Stimulated activated naive CD8-positive, alpha-beta T cell treated with anti-CD3 and anti-CD28 coated beads, Interleukin-15, amount 100 ng/mL, for 72 hours (primary cell): ENCODE data around the gene PCDHB3.
"Not testable (repeated sequence)": the region's sequence is repeated elsewhere in the genome, so short reads cannot be mapped to it uniquely, and the experiment has no call there.

ENCODE experiments used
- ATAC-seq: fragments of 150-1000 bp; cut with Tn5 transposase; 2 replicates; pipeline ENCODE4 v1.10.0; 2021; ENCODE audit warnings: mild to moderate bottlenecking, moderate library complexity
- DNase-seq, 2 donors: peaks; one replicate each; pipeline ENCODE4 v3.0.0; 2021 to 2022
- H3K27ac Mint-ChIP-seq, 2 donors: one replicate each; pipeline ENCODE4 v1.8.0; 2022; ENCODE audit warnings: mild to moderate bottlenecking in 2 of 2, mixed read lengths in 2 of 2, moderate library complexity in 2 of 2
- H3K27me3 Mint-ChIP-seq: one replicate; pipeline ENCODE4 v1.8.0; 2022; ENCODE audit warnings: mixed read lengths
- H3K4me1 Mint-ChIP-seq: one replicate; pipeline ENCODE4 v1.8.0; 2022; ENCODE audit warnings: mild to moderate bottlenecking, mixed read lengths
- H3K4me3 Mint-ChIP-seq, 2 donors: one replicate each; pipeline ENCODE4 v1.8.0; 2022; ENCODE audit warnings: mild to moderate bottlenecking in 2 of 2, mixed read lengths in 2 of 2, moderate library complexity in 1 of 2
- H3K9me3 Mint-ChIP-seq, 2 donors: one replicate each; pipeline ENCODE4 v1.8.0; 2022; ENCODE audit warnings: mixed read lengths in 2 of 2

The PCDHB3 gene

DNA sequence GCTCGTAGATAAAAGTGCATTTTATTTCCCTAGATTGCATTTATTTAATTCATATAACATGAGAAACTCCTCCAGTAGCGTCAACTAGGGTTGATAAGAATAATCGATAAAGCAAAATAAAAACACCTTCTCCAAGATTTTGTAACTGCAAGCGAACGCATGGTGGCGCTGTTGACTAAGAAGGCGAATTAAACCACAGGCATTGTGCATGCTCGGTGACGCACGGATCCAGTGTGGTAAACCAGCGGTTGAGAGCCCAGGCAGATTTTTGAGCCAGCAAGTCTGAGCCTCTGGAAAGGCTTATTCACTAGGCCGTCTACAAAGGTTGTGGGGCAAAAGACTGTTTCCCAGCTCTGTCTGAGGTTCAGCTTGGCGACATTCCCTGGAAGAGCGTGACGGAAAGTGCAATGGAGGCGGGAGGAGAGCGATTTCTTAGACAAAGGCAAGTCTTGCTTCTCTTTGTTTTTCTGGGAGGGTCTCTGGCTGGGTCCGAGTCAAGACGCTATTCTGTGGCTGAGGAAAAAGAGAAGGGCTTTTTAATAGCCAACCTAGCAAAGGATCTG lies at the start of gene PCDHB3:
PCDHB3 (plus strand) TSS at position 231 of the 563 bp plus-strand sequence; CDS start at position 408, 177 bp downstream.
- H3K27me3 Mint-ChIP-seq, result peaks cover 38% of the 10 kb centered on the region
- no peak within 1 kb of the TSS for H3K4me3 Mint-ChIP-seq
- DNase-seq (peak; percentile 17 to 37), ATAC-seq (no peak)
- H3K4me1 Mint-ChIP-seq, result no peaks in the 10 kb centered on the region
- H3K27ac Mint-ChIP-seq, result no peak within 1 kb of the TSS
- H3K9me3 Mint-ChIP-seq, result peaks cover 14 to 26% of the 10 kb centered on the region in 2 donors

DNA sequence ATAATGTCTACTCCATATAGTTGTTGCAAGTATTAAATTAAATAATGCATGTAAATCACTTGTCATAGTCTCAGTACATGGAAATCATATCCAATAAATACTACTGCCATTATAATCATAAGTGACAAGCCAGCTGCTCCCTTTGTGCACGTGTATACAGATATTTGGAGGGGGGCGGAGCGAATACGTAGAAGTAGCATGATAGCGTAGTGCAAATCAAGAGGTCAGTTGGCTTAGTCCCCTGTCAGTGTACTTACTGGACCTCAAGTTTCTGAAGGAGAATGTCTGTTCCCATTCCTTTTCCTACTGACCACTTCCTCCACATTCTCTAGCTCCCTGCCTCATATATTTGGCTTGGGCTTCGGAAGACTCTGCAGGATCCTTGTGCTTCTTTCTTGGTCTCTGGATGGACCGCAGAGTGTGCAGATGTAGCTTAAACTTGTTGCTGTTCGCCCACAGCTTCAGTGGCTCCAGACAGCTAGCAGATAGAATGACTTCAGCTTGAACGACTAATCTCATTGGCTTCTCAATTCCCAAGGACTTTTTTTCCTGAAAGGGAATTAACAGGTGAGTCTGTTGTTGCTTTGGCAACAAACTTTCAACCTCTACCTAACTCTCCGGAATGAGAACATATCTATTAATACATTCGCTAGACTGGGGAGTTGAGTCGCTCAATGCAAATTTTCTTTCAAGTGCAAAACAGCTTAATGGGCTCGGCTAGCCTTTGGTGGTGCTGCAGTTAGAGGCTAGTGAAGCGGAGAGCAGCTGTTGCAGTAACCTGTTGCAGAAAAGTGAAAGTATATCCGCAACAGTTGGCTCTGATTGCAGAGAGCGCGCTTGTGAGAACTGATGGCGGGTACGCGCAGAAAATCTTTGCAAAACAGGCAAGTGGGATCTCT lies 49.4 kb upstream of the PCDHB3 start, which contains the start of gene PCDHB1:
PCDHB1 (plus strand) TSS at position 753 of the 899 bp plus-strand sequence; CDS start at position 850, 97 bp downstream.
- no peak for ATAC-seq
- Mint-ChIP-seq H3K4me1 (peaks cover 6% of the 10 kb centered on the region), H3K27ac (no peak within 1 kb of the TSS), H3K4me3 (peak within 1 kb of the TSS; percentile 33 to 47), H3K9me3 (peaks cover 10 to 13% of the 10 kb centered on the region in 2 donors), H3K27me3 (peaks cover 48% of the 10 kb centered on the region)
- no peak for DNase-seq

DNA sequence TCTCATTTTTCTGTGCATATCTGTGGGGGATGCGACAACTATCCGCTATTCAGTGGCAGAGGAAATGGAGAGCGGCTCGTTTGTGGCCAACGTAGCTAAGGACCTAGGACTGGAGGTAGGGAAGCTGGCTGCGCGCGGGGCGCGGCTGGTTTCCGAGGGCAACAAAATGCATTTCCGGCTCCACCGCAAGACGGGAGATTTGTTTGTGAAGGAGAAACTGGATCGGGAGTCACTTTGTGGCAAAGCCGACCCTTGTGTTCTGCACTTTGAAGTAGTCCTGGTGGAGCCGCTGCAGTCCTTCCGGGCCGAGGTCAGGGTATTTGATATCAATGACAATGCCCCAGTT lies 48.8 kb upstream of the PCDHB3 start:
- ATAC-seq, result no peak

DNA sequence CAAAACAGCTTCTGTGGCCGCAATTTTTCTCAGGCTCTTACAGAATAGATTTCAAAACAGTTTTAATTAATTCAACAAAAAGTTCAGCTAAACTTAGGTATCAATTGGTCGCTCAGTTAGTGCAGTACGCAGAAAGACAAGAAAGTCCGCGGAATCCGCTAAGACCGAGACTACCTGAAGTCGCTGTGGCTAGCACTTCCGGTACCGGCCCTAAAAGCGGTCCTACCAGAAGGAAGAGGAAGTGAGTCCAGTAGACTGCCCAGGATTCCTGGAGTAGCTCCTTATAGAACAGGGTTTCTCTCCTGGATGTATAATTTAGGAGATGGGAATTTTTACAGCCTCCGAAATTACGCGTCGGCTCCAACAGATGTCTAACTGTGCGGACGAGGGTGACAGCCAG lies 22.4 kb upstream of the PCDHB3 start:
- H3K4me3 Mint-ChIP-seq, result no peak overlapping the region
- no peak for ATAC-seq
- no peak overlapping the region for H3K27ac Mint-ChIP-seq
- no peak for DNase-seq
- peaks cover 9% of the 10 kb centered on the region for H3K27me3 Mint-ChIP-seq
- H3K4me1 Mint-ChIP-seq, result no peaks in the 10 kb centered on the region
- peaks cover 5 to 6% of the 10 kb centered on the region in 2 donors for H3K9me3 Mint-ChIP-seq

More for the DNA sequence above, 48.8 kb upstream of the PCDHB3 start:
- Mint-ChIP-seq H3K4me1 (peaks cover 6% of the 10 kb centered on the region), H3K27me3 (peaks cover 48% of the 10 kb centered on the region), H3K4me3 (peak overlapping the region; percentile 33 to 47), H3K27ac (no peak overlapping the region), H3K9me3 (peaks cover 10 to 13% of the 10 kb centered on the region in 2 donors)
- no peak for DNase-seq

DNA sequence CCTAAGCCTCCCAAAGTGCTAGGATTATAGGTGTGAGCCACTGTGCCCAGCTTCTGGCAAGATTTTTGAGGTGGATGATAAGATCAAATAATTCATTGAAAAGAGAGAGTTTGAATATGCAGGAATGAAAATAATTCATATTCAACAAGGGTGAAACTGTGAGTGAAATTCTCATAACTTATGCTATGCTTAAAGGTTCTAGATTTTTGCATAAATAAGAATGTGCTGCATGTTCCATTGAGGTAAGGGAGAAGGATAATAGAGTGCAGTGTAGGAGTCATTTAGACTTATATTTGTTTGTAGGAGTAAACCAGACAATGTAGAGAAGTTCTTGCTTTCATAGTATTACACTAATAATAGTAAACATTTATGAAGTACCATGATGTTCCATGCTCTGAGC lies 18.0 kb upstream of the PCDHB3 start:
- no peak for ATAC-seq
- peaks cover 16% of the 10 kb centered on the region for H3K27me3 Mint-ChIP-seq
- H3K27ac Mint-ChIP-seq, result no peak overlapping the region
- H3K4me1 Mint-ChIP-seq, result peaks cover 8% of the 10 kb centered on the region
- no peak for DNase-seq
- H3K4me3 Mint-ChIP-seq, result no peak overlapping the region
- H3K9me3 Mint-ChIP-seq, result peaks cover under 1 to 16% of the 10 kb centered on the region in 2 donors

DNA sequence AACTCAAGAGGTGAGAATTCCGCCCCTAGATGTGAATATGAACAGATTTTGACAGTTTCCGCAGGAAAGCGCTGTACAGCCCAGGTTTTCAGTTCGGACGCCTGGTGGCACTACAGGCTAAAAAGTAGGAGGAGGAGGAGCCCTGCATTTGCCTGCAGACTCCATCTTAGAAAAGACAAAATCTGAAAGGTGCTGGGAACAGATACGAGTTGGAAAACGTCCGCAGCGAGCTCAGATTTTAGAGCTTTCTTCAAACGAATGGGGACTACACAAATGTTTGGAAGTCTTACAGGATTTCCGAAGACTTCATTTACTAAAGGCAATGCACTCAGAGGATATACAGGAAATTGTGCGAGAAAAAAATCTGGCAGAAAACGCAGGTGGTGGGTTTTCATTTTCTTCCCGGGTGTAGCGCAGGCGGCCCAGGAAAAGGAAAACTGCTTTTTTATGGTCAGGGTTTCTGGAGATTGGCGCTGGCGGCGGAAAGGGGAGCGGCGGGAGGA lies 15.7 kb upstream of the PCDHB3 start:
- DNase-seq, result peak; percentile 24 to 48
- Mint-ChIP-seq H3K4me1 (peaks cover 8% of the 10 kb centered on the region), H3K4me3 (peak overlapping the region; percentile 89 to 91), H3K27me3 (peaks cover 19% of the 10 kb centered on the region), H3K27ac (no peak overlapping the region), H3K9me3 (peaks cover 0 to 16% of the 10 kb centered on the region in 2 donors)
- peak; percentile 85 for ATAC-seq

DNA sequence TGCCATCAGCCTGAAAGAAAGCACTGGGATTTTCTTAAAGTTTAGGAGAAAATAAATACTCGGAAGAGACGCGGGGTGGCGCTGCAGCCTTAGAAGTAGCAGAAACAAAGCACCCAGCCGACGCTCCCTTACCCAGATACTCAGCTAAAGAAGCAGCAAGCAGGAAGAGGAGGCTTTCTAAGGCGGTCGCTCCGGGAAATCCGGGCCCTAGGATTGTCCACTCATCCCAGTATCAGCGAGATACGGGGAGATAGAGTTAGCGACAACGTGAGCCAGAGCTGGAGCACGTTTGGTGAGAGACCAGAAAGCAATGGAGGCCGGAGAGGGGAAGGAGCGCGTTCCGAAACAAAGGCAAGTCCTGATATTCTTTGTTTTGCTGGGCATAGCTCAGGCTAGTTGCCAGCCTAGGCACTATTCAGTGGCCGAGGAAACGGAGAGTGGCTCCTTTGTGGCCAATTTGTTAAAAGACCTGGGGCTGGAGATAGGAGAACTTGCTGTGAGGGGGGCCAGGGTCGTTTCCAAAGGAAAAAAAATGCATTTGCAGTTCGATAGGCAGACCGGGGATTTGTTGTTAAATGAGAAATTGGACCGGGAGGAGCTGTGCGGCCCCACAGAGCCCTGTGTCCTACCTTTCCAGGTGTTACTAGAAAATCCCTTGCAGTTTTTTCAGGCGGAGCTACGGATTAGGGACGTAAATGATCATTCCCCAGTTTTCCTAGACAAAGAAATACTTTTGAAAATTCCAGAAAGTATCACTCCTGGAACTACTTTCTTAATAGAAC lies 5.6 kb upstream of the PCDHB3 start, which contains the start of gene PCDHB2:
PCDHB2 (plus strand) TSS at position 135 of the 782 bp plus-strand sequence; CDS start at position 311, 176 bp downstream.
- no peak for ATAC-seq
- H3K4me3 Mint-ChIP-seq, result peak within 1 kb of the TSS in 1 of 2 donors; percentile 15
- H3K27me3 Mint-ChIP-seq, result peaks cover 26% of the 10 kb centered on the region
- peak within 1 kb of the TSS in 1 of 2 donors; percentile 54 for H3K27ac Mint-ChIP-seq
- no peaks in the 10 kb centered on the region for H3K4me1 Mint-ChIP-seq
- peaks cover 19% of the 10 kb centered on the region in 2 donors for H3K9me3 Mint-ChIP-seq
- DNase-seq, result no peak

DNA sequence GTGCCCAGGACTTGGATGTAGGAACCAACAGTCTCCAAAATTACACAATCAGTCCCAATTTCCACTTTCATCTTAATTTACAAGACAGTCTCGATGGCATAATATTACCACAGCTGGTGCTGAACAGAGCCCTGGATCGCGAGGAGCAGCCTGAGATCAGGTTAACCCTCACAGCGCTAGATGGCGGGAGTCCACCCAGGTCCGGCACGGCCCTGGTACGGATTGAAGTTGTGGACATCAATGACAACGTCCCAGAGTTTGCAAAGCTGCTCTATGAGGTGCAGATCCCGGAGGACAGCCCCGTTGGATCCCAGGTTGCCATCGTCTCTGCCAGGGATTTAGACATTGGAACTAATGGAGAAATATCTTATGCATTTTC lies 5.0 kb upstream of the PCDHB3 start:
- no peak overlapping the region for H3K27ac Mint-ChIP-seq
- H3K9me3 Mint-ChIP-seq, result peaks cover 22 to 23% of the 10 kb centered on the region in 2 donors
- no peak overlapping the region for H3K4me3 Mint-ChIP-seq
- ATAC-seq (no peak), DNase-seq (no peak)
- H3K4me1 Mint-ChIP-seq, result no peaks in the 10 kb centered on the region
- peaks cover 32% of the 10 kb centered on the region for H3K27me3 Mint-ChIP-seq

DNA sequence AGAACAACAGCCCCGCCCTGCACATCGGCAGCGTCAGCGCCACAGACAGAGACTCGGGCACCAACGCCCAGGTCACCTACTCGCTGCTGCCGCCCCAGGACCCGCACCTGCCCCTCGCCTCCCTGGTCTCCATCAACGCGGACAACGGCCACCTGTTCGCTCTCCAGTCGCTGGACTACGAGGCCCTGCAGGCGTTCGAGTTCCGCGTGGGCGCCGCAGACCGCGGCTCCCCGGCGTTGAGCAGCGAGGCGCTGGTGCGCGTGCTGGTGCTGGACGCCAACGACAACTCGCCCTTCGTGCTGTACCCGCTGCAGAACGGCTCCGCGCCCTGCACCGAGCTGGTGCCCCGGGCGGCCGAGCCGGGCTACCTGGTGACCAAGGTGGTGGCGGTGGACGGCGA lies 4.1 kb upstream of the PCDHB3 start:
- H3K9me3 Mint-ChIP-seq, result peaks cover 25 to 30% of the 10 kb centered on the region in 2 donors
- not testable (repeated sequence) for H3K4me3 Mint-ChIP-seq, H3K27ac Mint-ChIP-seq, ATAC-seq, H3K4me1 Mint-ChIP-seq, DNase-seq
- peaks cover 41% of the 10 kb centered on the region for H3K27me3 Mint-ChIP-seq

DNA sequence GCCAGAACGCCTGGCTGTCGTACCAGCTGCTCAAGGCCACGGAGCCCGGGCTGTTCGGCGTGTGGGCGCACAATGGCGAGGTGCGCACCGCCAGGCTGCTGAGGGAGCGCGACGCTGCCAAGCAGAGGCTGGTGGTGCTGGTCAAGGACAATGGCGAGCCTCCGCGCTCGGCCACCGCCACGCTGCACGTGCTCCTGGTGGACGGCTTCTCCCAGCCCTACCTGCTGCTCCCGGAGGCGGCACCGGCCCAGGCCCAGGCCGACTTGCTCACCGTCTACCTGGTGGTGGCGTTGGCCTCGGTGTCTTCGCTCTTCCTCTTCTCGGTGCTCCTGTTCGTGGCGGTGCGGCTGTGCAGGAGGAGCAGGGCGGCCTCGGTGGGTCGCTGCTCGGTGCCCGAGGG lies 3.7 kb upstream of the PCDHB3 start:
- ATAC-seq, H3K4me3 Mint-ChIP-seq, H3K4me1 Mint-ChIP-seq, H3K27ac Mint-ChIP-seq, DNase-seq: not testable (repeated sequence)
- H3K9me3 Mint-ChIP-seq, result peaks cover 26 to 34% of the 10 kb centered on the region in 2 donors
- peaks cover 45% of the 10 kb centered on the region for H3K27me3 Mint-ChIP-seq

DNA sequence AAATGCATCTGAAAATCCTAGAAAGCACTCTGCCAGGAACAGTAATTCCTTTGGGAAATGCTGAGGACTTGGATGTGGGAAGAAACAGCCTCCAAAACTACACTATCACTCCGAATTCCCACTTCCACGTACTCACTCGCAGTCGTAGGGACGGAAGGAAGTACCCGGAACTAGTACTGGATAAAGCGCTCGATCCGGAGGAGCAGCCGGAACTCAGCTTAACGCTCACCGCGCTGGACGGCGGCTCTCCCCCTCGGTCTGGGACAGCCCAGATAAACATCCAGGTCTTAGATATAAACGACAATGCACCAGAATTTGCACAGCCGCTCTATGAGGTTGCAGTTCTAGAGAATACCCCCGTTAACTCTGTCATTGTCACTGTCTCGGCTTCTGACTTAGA lies 786 bp downstream of the PCDHB3 start:
- ATAC-seq, result no peak
- Mint-ChIP-seq H3K9me3 (peaks cover 14 to 19% of the 10 kb centered on the region in 2 donors), H3K4me3 (no peak overlapping the region), H3K27me3 (peaks cover 33% of the 10 kb centered on the region), H3K27ac (no peak overlapping the region), H3K4me1 (no peaks in the 10 kb centered on the region)
- DNase-seq, result no peak

DNA sequence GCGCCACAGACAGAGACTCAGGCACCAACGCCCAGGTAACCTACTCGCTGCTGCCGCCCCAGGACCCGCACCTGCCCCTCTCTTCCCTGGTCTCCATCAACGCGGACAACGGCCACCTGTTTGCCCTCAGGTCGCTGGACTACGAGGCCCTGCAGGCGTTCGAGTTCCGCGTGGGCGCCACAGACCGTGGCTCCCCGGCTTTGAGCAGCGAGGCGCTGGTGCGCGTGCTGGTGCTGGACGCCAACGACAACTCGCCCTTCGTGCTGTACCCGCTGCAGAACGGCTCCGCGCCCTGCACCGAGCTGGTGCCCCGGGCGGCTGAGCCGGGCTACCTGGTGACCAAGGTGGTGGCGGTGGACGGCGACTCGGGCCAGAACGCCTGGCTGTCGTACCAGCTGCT lies 1.8 kb downstream of the PCDHB3 start:
- H3K4me3 Mint-ChIP-seq, ATAC-seq, H3K27ac Mint-ChIP-seq, H3K4me1 Mint-ChIP-seq, DNase-seq: not testable (repeated sequence)
- Mint-ChIP-seq H3K9me3 (peaks cover 14 to 19% of the 10 kb centered on the region in 2 donors), H3K27me3 (peaks cover 33% of the 10 kb centered on the region)

DNA sequence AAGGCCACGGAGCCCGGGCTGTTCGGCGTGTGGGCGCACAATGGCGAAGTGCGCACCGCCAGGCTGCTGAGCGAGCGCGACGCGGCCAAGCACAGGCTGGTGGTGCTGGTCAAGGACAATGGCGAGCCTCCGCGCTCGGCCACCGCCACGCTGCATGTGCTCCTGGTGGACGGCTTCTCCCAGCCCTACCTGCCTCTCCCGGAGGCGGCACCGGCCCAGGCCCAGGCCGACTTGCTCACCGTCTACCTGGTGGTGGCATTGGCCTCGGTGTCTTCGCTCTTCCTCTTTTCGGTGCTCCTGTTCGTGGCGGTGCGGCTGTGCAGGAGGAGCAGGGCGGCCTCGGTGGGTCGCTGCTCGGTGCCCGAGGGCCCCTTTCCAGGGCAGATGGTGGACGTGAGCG lies 2.2 kb downstream of the PCDHB3 start:
- not testable (repeated sequence) for H3K4me3 Mint-ChIP-seq, DNase-seq, H3K27ac Mint-ChIP-seq, ATAC-seq, H3K4me1 Mint-ChIP-seq
- Mint-ChIP-seq H3K27me3 (peaks cover 33% of the 10 kb centered on the region), H3K9me3 (peaks cover 14 to 19% of the 10 kb centered on the region in 2 donors)

DNA sequence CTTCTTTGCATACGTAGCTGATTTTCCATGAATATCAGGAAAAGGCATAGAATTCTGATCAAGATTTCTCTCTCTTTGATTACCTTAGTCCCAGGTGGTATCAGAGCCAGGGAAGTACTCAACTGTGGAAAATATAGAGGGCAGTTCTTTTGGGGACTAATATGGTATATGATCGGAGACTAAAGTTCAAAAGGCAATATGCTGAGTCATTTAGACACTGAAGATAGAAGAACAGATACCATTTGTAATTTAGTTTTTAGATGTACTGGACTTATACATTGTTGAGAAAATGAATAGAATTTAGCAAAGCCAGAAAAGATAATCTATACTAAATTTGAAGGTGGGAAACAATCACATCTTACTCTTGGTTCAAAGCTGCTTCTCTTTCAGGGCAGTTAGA lies 5.1 kb downstream of the PCDHB3 start:
- no peaks in the 10 kb centered on the region for H3K4me1 Mint-ChIP-seq
- H3K4me3 Mint-ChIP-seq, result no peak overlapping the region
- H3K27me3 Mint-ChIP-seq, result peaks cover 19% of the 10 kb centered on the region
- no peak overlapping the region for H3K27ac Mint-ChIP-seq
- peaks cover 6 to 15% of the 10 kb centered on the region in 2 donors for H3K9me3 Mint-ChIP-seq
- DNase-seq (no peak), ATAC-seq (no peak)

DNA sequence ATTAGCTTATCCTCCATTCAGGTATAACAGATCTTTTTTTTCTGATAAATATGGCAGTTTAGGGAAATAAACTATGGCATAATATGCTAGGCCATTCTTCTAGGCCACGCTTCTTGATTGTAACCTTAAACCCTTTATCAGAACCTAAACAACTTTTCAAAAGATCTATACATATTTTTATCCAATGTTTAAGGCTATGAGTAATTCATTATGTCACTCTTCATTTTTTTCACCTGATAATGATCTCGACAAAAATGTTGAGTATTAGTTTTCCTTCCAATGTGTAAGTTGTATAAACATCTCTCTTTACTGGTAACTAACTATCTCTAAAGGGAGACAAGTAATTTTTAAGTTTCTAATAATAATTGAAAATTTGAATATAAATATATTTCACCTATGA lies 19.0 kb downstream of the PCDHB3 start:
- H3K4me1 Mint-ChIP-seq, result no peaks in the 10 kb centered on the region
- H3K27ac Mint-ChIP-seq, result no peak overlapping the region
- ATAC-seq (no peak), DNase-seq (no peak)
- H3K27me3 Mint-ChIP-seq, result peaks cover 28% of the 10 kb centered on the region
- H3K4me3 Mint-ChIP-seq, result no peak overlapping the region
- H3K9me3 Mint-ChIP-seq, result peaks cover 5 to 19% of the 10 kb centered on the region in 2 donors
